ENCODE data around the gene ADAM19.
"Not testable (repeated sequence)": the region's sequence is repeated elsewhere in the genome, so short reads cannot be mapped to it uniquely, and the experiment has no call there.

ADAM19 gene

DNA sequence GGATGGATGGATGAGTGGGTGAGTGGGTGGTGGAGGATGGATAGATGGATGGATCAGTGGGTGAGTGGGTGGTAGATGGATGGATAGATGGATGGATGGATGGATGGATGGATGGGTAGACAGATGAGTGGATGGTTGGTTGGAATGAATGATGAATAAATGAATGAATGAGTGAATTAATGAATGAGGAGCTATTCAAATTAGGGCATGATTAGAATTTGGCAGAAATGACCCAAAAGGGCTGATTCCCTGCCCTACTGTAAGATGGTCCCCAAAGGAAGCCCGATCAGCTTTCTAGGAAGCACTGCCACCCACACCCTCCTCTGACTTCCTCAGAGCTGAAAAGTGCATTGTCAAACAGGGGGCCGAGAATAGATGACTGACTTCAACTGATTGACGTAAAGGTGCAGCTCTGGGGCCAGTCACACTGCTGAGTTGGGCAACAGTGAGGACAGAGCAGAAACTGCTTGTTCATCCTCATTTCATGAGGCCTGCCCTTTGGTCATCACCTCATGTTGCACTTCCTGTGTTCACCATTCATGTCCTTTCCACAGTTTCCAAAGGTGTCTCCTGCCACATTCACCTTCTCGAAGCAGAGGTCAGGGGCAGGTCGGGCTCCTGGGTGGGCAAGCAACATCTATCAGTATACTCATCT is 81.3 kb downstream of the ADAM19 start:
- Histone ChIP-seq H3K4me3 (no peak overlapping the region), H3K27me3 (ENCODE audit: low read depth) (no peaks in the 10 kb centered on the region), H3K36me3 (replicated peaks) (no peaks in the 10 kb centered on the region), H3K9me3 (no peaks in the 10 kb centered on the region), H3K4me1 (no peaks in the 10 kb centered on the region)
- DNase-seq (ENCODE audit: low spot score in 2 of 2): no peak
- in situ Hi-C loops (cut with MboI; ENCODE audit: low sequenced_read_pairs): no loop called here

DNA sequence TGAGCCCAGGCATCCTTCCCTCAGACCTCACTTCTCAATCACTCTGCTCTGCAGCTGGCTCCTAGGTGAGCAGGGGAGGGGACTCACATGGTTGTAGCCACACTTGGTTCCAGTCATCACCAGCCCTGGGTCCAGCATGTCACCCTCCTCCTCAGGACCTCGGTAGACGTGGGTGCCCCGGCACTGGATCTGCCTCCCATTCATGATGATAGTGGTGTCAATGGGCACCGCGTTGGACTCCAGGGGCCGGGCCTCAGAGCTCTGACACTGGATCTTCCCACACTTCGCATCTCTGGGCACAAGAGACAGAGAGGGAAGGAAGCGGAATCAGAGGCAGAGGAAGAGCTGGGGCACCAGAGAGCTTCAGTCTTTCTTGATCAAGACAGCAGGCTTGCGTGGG is 82.7 kb downstream of the ADAM19 start:
- in situ Hi-C loops (cut with MboI; ENCODE audit: low sequenced_read_pairs): no loop called here

DNA sequence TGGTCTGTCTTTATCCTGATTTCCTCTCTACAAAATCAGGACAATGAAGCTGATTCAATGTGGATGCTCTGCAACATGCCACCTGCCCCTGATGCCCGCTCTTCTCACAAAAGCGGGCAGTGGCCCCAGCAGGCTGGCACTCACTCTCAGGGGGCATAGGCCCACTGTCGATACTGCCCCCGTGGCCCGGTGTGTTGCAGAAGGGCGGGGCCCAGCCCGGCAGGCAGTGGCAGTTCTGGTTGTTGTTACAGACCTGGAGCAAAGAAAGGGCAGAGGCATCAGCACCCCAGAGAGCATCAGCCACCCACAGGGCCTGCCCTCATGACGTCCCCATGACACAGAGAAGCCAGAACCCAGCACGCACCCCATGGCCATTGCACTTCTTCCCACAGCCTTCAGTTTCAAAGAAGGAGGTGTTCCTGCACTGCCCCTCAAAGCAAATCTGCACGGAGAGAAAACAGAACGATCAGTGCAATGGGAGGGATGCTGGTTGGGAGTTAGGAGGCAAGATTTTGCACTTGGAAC is 84.0 kb downstream of the ADAM19 start:
- H3K27me3 ChIP-seq (ENCODE audit: low read depth): no peaks in the 10 kb centered on the region
- no peaks in the 10 kb centered on the region for H3K36me3 ChIP-seq (replicated peaks)
- H3K4me1 ChIP-seq: no peaks in the 10 kb centered on the region
- in situ Hi-C loops (cut with MboI; ENCODE audit: low sequenced_read_pairs): no loop called here
- DNase-seq (ENCODE audit: low spot score in 2 of 2): no peak
- no peaks in the 10 kb centered on the region for H3K9me3 ChIP-seq
- no peak overlapping the region for H3K4me3 ChIP-seq

More for the DNA sequence above, 82.7 kb downstream of the ADAM19 start:
- no peaks in the 10 kb centered on the region for H3K4me1 ChIP-seq
- no peaks in the 10 kb centered on the region for H3K27me3 ChIP-seq (ENCODE audit: low read depth)
- no peak for DNase-seq (ENCODE audit: low spot score in 2 of 2)
- no peak overlapping the region for H3K4me3 ChIP-seq
- H3K36me3 ChIP-seq (replicated peaks): no peaks in the 10 kb centered on the region
- no peaks in the 10 kb centered on the region for H3K9me3 ChIP-seq

DNA sequence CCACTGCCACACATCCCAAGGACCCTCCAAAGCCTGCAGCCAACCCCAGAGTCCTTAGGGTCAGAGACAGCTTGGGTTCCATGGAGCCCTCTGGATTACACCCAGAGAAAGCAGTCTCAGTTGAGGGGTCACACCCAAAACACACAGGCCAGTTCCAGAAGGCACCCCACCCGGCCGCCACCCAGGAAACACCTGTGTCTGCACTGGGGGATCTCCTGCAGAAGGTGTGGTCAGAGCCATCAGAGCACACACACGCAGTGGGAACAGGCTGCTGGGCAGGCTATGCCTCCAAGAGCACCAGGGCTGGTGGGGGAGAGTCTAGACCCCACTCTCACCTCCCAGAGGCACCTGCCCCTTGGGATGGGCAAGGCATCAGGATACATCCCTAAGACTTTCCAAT is 88.2 kb downstream of the ADAM19 start:
- H3K4me3 ChIP-seq: no peak overlapping the region
- H3K36me3 ChIP-seq (replicated peaks): no peaks in the 10 kb centered on the region
- DNase-seq (ENCODE audit: low spot score in 2 of 2): no peak
- in situ Hi-C loops (cut with MboI; ENCODE audit: low sequenced_read_pairs): no loop called here
- no peaks in the 10 kb centered on the region for H3K4me1 ChIP-seq
- no peaks in the 10 kb centered on the region for H3K9me3 ChIP-seq
- no peaks in the 10 kb centered on the region for H3K27me3 ChIP-seq (ENCODE audit: low read depth)

- no peak overlapping the region for H3K4me3 ChIP-seq
Measured at GRCh38 chr5:157486861-157487260, 88.7 kb downstream of the ADAM19 start.

DNA sequence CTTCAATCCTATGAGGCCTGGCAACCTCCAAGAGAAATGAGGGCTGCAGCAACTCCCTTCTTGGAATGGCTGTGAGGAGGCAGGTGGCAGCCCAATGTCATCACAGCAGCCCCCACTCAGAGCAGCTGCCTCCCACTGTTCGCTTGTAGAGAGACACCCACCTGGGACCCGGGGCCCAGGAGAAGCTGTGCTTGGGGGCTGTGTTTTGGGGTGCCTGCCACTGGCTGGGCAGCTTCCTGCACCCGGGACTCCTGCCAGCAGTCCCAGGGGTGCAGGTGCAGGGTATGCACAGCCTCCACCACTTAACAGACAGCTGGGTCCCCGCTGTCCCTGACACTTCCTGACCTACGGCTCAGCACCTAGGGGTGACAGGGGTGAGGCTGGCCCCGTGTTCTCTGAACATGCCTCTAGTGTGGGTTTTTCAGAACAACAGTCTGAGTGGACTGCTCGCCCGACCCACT is 89.3 kb downstream of the ADAM19 start:
- in situ Hi-C loops (cut with MboI; ENCODE audit: low sequenced_read_pairs): no loop called here
- no peak for DNase-seq (ENCODE audit: low spot score in 2 of 2)
- H3K4me1 ChIP-seq: no peaks in the 10 kb centered on the region
- H3K9me3 ChIP-seq: no peaks in the 10 kb centered on the region
- H3K36me3 ChIP-seq (replicated peaks): no peaks in the 10 kb centered on the region
- no peaks in the 10 kb centered on the region for H3K27me3 ChIP-seq (ENCODE audit: low read depth)
- no peak overlapping the region for H3K4me3 ChIP-seq

More at GRCh38 chr5:157486861-157487260, 88.7 kb downstream of the ADAM19 start:
- in situ Hi-C loops (cut with MboI; ENCODE audit: low sequenced_read_pairs): no loop called here
- Histone ChIP-seq H3K27me3 (ENCODE audit: low read depth) (no peaks in the 10 kb centered on the region), H3K4me1 (no peaks in the 10 kb centered on the region), H3K36me3 (replicated peaks) (no peaks in the 10 kb centered on the region), H3K9me3 (no peaks in the 10 kb centered on the region)
- no peak for DNase-seq (ENCODE audit: low spot score in 2 of 2)

DNA sequence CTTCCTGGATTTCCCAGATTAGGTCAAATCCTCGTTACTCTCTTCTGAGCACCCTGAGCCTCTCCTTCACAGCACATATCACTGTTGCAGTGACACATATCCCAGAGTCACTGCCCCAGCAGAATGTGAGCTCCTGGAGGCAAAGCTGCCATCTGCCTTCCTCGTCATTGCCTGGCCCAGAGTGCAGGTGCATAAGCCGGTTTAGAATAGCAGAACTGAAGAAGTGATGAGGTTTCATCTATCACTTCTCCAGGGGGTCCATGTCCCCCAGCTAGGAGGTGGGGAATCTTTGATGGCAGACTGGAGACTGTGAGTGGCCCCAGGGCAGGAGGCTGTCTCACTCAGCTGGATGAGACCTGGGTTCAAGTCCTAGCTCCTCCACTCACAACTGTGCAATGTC is 89.8 kb downstream of the ADAM19 start:
- DNase-seq (ENCODE audit: low spot score in 2 of 2): no peak
- no peaks in the 10 kb centered on the region for H3K36me3 ChIP-seq (replicated peaks)
- no peaks in the 10 kb centered on the region for H3K4me1 ChIP-seq
- in situ Hi-C loops (cut with MboI; ENCODE audit: low sequenced_read_pairs): no loop called here
- no peaks in the 10 kb centered on the region for H3K9me3 ChIP-seq
- H3K4me3 ChIP-seq: no peak overlapping the region
- no peaks in the 10 kb centered on the region for H3K27me3 ChIP-seq (ENCODE audit: low read depth)

DNA sequence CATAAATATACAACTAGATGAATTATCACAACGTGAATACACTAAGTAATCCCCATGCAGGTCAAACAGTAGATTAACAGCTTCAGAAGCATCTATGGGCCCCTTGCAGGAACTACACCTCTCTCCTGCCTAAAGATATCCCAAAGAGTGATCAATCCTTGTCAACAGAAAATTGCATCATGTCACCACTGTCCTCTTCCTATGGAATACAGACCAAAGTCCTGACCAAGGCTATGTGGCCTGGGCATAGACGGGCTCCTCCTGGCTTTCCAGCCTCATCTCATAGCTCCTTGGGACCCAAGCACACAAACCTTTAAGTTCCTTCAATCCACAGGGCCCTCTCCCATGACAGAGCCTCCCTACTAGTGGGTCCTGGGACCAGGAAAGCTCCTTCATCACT is 90.2 kb downstream of the ADAM19 start:
- no peaks in the 10 kb centered on the region for H3K36me3 ChIP-seq (replicated peaks)
- in situ Hi-C loops (cut with MboI; ENCODE audit: low sequenced_read_pairs): no loop called here
- H3K4me3 ChIP-seq: no peak overlapping the region
- no peaks in the 10 kb centered on the region for H3K9me3 ChIP-seq
- no peaks in the 10 kb centered on the region for H3K27me3 ChIP-seq (ENCODE audit: low read depth)
- no peak for DNase-seq (ENCODE audit: low spot score in 2 of 2)
- H3K4me1 ChIP-seq: no peaks in the 10 kb centered on the region

DNA sequence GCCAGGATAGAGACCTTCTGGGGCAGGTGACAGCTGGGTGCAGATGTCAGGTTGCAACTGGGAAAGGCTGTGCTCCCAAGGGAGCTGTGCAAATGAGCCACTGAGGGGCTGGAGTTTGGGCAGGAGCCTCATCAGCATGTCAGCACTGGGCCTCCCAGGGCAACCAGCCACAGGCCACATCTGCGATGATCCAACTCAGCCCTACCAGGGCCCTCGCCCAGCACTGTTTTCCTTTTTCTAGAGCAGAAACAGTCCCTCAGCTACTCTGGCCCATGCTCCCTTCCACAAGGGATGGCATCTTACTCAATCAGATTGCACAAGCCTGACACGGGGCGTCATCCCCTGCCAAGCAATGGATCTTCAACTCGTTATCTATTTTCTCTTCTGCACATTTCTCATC is 90.8 kb downstream of the ADAM19 start:
- DNase-seq (ENCODE audit: low spot score in 2 of 2): no peak
- in situ Hi-C loops (cut with MboI; ENCODE audit: low sequenced_read_pairs): no loop called here
- Histone ChIP-seq H3K36me3 (replicated peaks) (no peaks in the 10 kb centered on the region), H3K9me3 (no peaks in the 10 kb centered on the region), H3K4me1 (no peaks in the 10 kb centered on the region), H3K27me3 (ENCODE audit: low read depth) (no peaks in the 10 kb centered on the region), H3K4me3 (no peak overlapping the region)

DNA sequence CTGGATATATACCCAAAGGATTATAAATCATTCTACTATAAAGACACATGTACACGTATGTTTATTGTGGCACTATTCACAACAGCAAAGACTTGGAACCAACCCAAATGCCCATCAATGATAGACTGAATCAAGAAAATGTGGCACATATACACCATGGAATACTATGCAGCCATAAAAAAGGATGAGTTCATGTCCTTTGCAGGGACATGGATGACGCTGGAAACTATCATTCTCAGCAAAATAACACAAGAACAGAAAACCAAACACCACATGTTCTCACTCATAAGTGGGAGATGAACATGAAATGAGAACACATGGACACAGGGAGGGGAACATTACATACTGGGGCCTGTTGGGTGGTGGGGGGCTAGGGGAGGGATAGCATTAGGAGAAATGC is 92.9 kb downstream of the ADAM19 start:
- in situ Hi-C loops (cut with MboI; ENCODE audit: low sequenced_read_pairs): not testable (repeated sequence)

GRCh38 chr5:157481666-157482065 is 93.9 kb downstream of the ADAM19 start:
- Histone ChIP-seq H3K9me3 (no peaks in the 10 kb centered on the region), H3K4me3 (no peak overlapping the region), H3K36me3 (replicated peaks) (no peaks in the 10 kb centered on the region), H3K4me1 (no peaks in the 10 kb centered on the region), H3K27me3 (ENCODE audit: low read depth) (no peaks in the 10 kb centered on the region)
- no peak for DNase-seq (ENCODE audit: low spot score in 2 of 2)
- in situ Hi-C loops (cut with MboI; ENCODE audit: low sequenced_read_pairs): no loop called here

More for the DNA sequence above, 92.9 kb downstream of the ADAM19 start:
- DNase-seq (ENCODE audit: low spot score in 2 of 2); H3K27me3 ChIP-seq (ENCODE audit: low read depth); H3K36me3 ChIP-seq (replicated peaks); H3K9me3 ChIP-seq; H3K4me3 ChIP-seq; H3K4me1 ChIP-seq: not testable (repeated sequence)

DNA sequence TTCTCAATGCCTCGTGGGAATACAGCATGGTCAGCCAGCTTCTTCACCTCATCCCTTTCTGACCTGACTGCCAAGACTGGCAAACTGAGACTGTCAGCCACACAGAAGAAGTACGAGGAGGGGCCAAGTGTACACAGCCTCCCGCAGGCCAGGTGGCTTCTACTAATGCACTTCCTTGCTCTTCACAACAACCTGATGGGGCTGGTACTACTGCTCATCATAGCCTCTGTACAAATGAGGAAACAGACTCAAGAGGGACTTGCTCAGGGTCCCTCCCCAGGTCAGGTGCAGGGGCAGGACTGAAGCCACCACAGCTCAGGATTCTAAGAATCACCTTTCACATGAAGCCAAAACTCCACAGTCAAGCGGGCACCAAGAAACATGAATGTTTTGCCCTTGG is 94.3 kb downstream of the ADAM19 start:
- DNase-seq (ENCODE audit: low spot score in 2 of 2): no peak
- Histone ChIP-seq H3K36me3 (replicated peaks) (no peaks in the 10 kb centered on the region), H3K9me3 (no peaks in the 10 kb centered on the region), H3K27me3 (ENCODE audit: low read depth) (no peaks in the 10 kb centered on the region), H3K4me1 (no peaks in the 10 kb centered on the region), H3K4me3 (no peak overlapping the region)
- in situ Hi-C loops (cut with MboI; ENCODE audit: low sequenced_read_pairs): no loop called here

- in situ Hi-C loops (cut with MboI; ENCODE audit: low sequenced_read_pairs): loop anchor here (5.0 kb wide), 1 partner anchor 138 kb away; no protein-coding TSS in a partner anchor
- Histone ChIP-seq H3K4me1 (no peaks in the 10 kb centered on the region), H3K36me3 (replicated peaks) (no peaks in the 10 kb centered on the region), H3K27me3 (ENCODE audit: low read depth) (no peaks in the 10 kb centered on the region), H3K9me3 (no peaks in the 10 kb centered on the region), H3K4me3 (no peak overlapping the region)
- no peak for DNase-seq (ENCODE audit: low spot score in 2 of 2)
Measured at GRCh38 chr5:157479612-157480510, 95.7 kb downstream of the ADAM19 start.

GRCh38 chr5:157479166-157479565 is 96.4 kb downstream of the ADAM19 start:
- no peaks in the 10 kb centered on the region for H3K36me3 ChIP-seq (replicated peaks)
- in situ Hi-C loops (cut with MboI; ENCODE audit: low sequenced_read_pairs): loop anchor here (5.0 kb wide), 1 partner anchor 137 kb away; no protein-coding TSS in a partner anchor
- H3K4me1 ChIP-seq: no peaks in the 10 kb centered on the region
- no peaks in the 10 kb centered on the region for H3K9me3 ChIP-seq
- no peak overlapping the region for H3K4me3 ChIP-seq
- H3K27me3 ChIP-seq (ENCODE audit: low read depth): no peaks in the 10 kb centered on the region
- DNase-seq (ENCODE audit: low spot score in 2 of 2): no peak

All from HAP-1 (cell line).